ENCODE data around the gene R3HCC1L. TPM values are rescaled to one million over a fixed set of nuclear protein-coding genes. Genes with fewer than 3 reads are reported as not detected.

Gene R3HCC1L
- total RNA-seq, 2 donors from 2014 or later = 18.4 to 24.0 TPM

DNA sequence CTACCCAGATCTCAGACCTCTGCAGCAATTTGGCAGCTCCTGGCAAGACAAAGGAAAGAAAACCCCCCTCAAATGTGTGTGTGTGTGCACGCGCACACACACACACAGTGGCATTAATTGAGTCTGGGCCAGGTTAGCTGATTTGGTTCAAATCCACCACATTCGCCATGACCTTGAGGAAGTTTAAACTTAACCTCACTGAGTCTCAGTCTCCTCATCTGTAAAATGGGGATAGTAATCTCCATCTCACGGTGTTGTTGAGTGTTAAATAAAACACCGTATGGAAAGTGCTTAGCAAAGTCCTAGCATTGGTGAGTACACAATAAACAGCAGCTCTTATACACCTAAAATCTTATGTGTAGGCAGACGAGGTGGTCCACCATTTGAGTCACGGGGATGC lies 128.6 kb downstream of the R3HCC1L start:
- no peak overlapping the region for H3K4me3 Mint-ChIP-seq
- no peaks in the 10 kb centered on the region for H3K9me3 Mint-ChIP-seq
- no peak overlapping the region for H3K27ac Mint-ChIP-seq
- ATAC-seq (replicated peaks in 1 of 2) (no peak), DNase-seq (no peak)
- no peaks in the 10 kb centered on the region for H3K36me3 Mint-ChIP-seq (ENCODE audit: insufficient read depth in 2 of 2)
- no peaks in the 10 kb centered on the region for H3K4me1 Mint-ChIP-seq (ENCODE audit: low read depth)
- peaks cover 23% of the 10 kb centered on the region for H3K27me3 Mint-ChIP-seq (ENCODE audit: low read depth)

DNA sequence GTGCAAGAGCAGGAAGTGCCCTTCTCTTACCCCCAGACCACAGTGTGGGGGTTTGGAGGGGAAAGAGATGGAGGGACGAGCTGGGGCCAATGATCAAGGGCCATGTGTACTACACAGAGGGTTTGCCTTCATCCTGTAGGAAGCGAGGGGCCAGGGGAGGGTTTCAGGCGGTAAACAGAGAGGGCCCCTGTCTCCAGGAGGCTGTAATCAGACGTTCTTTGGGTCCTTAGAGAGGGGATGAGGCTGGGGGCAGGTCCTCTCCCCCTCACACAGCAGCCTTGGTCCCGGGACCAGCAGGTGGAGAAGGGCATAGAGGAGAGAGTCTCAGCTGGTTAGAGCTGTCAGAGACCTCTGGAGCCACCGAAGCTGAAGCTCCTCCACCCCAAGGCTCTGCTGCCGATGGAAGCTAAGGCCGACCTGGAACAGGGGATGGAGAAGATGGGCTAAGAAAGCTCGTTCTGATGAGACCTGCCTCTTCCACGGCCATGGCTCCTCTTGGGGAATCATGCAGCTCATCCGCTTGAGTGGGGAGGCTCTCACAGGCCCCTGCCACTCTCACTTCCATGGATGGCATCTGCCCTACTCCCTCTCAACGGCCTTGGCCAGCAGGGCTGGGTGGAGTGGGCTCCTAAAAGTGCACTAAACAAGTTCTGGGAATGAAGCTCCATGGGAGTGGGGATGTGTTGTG lies 130.1 kb downstream of the R3HCC1L start:
- Mint-ChIP-seq H3K27me3 (ENCODE audit: low read depth) (peaks cover 34% of the 10 kb centered on the region), H3K4me3 (no peak overlapping the region), H3K27ac (no peak overlapping the region), H3K36me3 (ENCODE audit: insufficient read depth in 2 of 2) (no peaks in the 10 kb centered on the region), H3K9me3 (no peaks in the 10 kb centered on the region), H3K4me1 (ENCODE audit: low read depth) (no peaks in the 10 kb centered on the region)
- ATAC-seq (replicated peaks in 1 of 2) (no peak), DNase-seq (no peak)

DNA sequence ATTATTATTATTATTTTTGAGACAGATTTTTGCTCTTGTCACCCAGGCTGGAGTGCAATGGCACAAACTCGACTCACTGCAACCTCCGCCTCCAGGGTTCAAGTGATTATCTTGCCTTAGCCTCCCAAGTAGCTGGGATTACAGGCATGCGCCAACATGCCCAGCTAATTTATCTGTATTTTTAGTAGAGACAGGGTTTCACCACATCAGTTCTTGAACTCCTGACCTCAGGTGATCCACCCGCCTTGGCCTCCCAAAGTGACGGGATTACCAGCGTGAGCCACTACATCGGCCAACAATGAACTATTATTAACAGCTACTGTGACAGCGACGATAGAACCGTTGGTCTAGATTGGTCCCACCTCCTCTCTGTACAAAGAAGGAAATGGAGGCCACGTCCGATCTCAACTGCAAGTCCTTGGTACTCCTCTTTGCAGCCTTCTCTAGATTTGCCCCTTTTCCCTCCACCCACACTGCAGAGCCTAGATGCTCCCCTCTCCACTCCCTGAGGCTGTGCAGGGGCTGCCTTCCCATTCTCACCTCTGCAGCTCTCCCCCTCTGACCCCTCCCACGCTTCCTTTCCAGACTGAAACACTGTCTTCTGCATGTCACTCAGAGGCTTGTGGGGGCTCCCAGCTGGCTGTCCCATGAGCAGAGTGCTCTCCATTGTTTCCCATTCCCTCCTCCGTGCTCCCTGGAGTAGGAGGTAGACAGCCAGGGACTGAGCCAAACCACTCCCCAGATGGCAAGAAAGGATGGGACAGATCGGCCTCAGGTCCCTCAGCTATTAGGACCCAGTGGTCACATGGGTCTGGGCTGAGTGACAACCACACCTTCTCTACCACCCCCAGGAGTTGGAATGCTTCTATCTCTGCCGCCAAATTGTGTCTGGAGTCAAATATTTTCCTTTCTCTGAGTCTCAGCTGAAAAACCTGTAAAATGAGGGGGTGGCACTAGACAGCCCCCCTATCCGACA lies 131.2 kb downstream of the R3HCC1L start:
- no peak overlapping the region for H3K27ac Mint-ChIP-seq
- no peak for DNase-seq
- no peaks in the 10 kb centered on the region for H3K9me3 Mint-ChIP-seq
- H3K4me3 Mint-ChIP-seq = no peak overlapping the region
- H3K27me3 Mint-ChIP-seq (ENCODE audit: low read depth) = peaks cover 44% of the 10 kb centered on the region
- no peaks in the 10 kb centered on the region for H3K4me1 Mint-ChIP-seq (ENCODE audit: low read depth)
- no peaks in the 10 kb centered on the region for H3K36me3 Mint-ChIP-seq (ENCODE audit: insufficient read depth in 2 of 2)
- ATAC-seq (replicated peaks in 1 of 2) = no peak

DNA sequence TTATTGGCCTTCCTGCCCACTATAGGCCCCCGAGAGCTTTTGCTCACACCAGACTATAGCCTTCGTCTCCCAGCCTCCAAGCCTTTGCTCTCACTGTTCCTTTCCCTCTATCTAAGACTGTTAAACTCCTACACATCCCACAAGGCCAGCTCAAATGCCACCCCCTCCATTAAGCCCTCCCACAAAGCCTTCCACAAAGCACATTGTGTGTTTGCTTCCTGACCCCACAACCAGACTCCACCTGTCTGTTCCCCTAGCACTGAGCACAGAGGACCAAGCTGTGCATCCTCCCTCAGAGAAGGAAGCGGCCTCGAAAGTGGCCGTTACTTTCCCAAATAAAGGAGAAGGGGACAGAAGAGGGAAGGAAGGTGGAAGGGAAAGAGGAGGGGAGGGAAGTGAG lies 132.2 kb downstream of the R3HCC1L start:
- Mint-ChIP-seq H3K36me3 (ENCODE audit: insufficient read depth in 2 of 2) (no peaks in the 10 kb centered on the region), H3K9me3 (no peaks in the 10 kb centered on the region), H3K27me3 (ENCODE audit: low read depth) (peaks cover 54% of the 10 kb centered on the region), H3K27ac (no peak overlapping the region), H3K4me1 (ENCODE audit: low read depth) (no peaks in the 10 kb centered on the region), H3K4me3 (peak overlapping the region in 1 of 2 donors; percentile 29)
- ATAC-seq (replicated peaks in 1 of 2) (no peak), DNase-seq (no peak)

DNA sequence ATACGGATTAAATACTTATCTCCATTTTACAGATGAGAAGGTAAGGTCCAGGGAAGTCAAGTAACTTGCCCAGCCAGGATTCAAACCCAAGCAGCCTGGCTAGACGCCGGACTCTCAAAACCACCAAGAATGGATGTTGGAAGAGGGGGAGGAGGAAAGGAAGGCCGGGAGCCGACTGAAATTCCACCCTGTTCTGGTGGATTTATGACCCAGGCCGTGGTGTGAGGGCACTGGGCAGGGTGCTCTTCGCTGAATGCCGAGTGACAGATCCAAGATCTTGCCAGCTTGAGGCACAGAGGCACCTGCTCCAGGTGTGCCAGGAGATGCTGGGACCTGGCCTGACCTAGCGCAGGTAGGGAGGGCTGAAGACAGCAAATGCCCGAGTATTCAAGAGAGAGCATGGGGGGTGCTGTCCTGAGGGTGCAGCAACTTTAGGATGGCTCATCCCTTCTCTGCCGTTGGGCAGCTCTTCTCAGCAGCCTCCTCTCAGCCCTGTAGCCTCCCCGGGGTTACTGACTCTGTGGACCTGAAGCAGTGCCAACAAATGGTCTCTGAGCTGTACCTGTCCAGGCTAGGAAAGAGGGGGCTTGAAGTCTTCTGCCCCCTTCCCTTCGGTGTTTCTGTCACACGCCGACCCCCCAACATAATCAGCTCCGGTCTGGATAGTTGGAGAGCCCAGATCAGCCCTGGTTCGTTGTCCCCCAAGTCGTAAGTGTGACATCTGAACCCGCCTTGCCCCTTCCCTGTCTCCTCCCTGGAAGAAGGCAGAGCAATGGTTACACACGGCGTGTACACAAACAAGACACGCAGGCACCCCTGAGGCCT lies 132.8 kb downstream of the R3HCC1L start:
- Mint-ChIP-seq H3K4me1 (ENCODE audit: low read depth) (no peaks in the 10 kb centered on the region), H3K27me3 (ENCODE audit: low read depth) (peaks cover 57% of the 10 kb centered on the region), H3K4me3 (peak overlapping the region; percentile 70 to 84), H3K9me3 (no peaks in the 10 kb centered on the region), H3K27ac (no peak overlapping the region), H3K36me3 (ENCODE audit: insufficient read depth in 2 of 2) (no peaks in the 10 kb centered on the region)
- ATAC-seq (replicated peaks in 1 of 2) (no peak), DNase-seq (no peak)

DNA sequence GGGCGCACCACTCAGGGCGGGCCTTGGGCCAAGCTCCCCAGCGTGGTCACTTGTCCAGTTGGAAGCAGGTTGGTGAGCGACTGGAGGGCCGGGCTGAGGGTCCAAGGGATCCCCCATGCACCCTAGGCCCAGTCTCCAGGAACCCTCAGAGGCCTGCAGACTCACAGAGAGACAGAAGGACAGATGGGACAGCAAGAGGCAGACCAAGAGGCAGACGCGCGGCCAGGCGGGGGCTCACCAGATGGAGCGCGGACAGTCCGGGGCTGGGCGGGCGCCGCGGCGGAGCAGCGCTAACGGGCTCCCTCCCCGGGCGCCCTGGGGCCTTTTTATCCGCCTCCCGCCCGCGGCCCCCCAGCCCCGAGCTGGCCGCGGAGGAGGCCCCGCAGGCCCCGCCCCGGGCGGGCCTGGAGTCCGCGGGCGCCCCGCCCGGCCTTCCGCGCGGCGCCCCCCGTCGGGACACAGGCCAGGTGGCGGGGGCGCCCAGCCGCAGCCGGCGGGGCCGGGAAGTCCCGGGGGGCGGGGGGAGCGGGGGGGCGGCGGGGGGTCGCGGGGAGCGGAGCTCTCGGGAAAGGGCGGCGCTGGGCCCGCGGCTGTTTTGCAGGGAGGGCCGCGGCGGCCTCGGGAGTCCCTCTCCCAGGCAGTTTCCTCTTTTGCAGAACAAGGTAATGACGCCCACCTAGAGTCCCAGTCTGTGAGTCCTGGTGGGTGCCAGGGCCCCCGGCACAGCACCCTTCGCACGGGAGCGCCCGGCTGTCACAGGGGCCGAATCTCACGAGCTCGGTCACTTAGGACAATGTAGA lies 133.6 kb downstream of the R3HCC1L start, which contains the start of gene LOXL4:
Gene LOXL4, minus strand, starts transcription at position 301 of the 800 bp plus-strand sequence. CDS start 5,175 bp downstream, outside the sequence.
- DNase-seq (no peak), ATAC-seq (replicated peaks in 1 of 2) (peak; percentile 27 to 40)
- H3K4me3 Mint-ChIP-seq = peak within 1 kb of the TSS; percentile 70 to 84
- H3K27ac Mint-ChIP-seq = no peak within 1 kb of the TSS
- no peaks in the 10 kb centered on the region for H3K4me1 Mint-ChIP-seq (ENCODE audit: low read depth)
- H3K27me3 Mint-ChIP-seq (ENCODE audit: low read depth) = peaks cover 65% of the 10 kb centered on the region
- H3K36me3 Mint-ChIP-seq (ENCODE audit: insufficient read depth in 2 of 2) = no peaks in the 10 kb centered on the region
- no peaks in the 10 kb centered on the region for H3K9me3 Mint-ChIP-seq

DNA sequence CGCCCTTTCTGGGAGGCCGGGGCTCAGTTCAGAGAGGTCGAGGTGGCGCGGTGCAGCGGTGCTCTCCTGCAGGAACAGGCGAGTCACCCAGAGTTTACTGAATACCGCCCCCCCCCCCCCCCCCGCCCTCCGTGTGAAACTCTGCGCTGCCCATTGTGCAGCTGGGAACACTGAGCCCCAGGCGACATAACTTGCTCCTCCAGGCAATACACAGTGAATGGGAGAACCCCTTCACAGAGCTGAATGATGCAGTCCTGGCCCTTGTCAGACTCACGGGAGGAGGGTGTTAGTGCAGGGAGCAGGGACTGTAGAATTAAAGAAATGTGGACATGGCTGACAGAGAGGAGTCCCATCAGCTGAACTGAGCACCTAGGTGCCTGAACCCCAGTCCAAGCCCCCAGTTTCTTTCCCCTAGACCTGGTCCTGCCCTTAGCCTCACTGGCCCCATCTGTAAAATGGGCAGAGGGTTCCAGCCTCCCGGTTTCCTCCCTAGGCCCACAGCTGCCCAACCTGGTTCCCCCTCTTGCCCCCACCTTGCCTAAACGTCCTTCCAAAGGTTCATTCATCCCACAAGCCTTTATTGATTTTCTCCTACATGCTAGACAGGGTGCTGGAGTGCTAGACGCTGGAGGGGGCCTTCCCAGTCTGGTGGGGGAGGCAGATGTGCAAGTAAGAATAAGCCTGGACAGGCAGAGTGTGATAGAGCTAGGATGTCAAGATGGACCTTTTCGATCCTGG lies 134.4 kb downstream of the R3HCC1L start:
- peaks cover 71% of the 10 kb centered on the region for H3K27me3 Mint-ChIP-seq (ENCODE audit: low read depth)
- no peaks in the 10 kb centered on the region for H3K4me1 Mint-ChIP-seq (ENCODE audit: low read depth)
- H3K36me3 Mint-ChIP-seq (ENCODE audit: insufficient read depth in 2 of 2) = no peaks in the 10 kb centered on the region
- H3K9me3 Mint-ChIP-seq = no peaks in the 10 kb centered on the region
- peak overlapping the region; percentile 62 to 73 for H3K4me3 Mint-ChIP-seq
- H3K27ac Mint-ChIP-seq = no peak overlapping the region
- peak in 1 of 2 donors; percentile 23 for ATAC-seq (replicated peaks in 1 of 2)
- DNase-seq = no peak

DNA sequence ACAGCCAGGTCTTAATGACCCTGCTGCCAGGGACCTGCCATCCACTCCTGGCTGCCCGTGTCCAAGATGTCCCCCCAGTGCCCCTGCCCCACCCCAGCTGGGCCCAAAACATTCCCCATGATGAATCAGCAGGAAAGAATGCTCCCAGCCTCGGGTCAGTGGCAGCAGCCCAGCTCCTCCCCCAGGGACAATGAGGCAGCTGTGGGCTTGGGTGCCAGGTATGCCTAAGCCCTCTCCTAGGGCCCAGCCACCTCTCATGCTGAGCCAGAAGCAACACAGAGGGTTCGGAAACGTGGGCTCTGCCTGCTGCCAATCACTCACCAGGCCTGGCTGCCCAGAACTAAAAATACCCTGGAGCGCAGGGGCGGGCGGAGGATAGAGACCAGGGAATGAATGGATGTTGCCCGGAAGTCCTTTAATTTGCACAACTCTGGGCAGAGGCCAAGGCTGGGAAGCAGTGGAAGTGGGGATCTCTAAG lies 135.0 kb downstream of the R3HCC1L start:
- ATAC-seq (replicated peaks in 1 of 2) = no peak
- peaks cover 74% of the 10 kb centered on the region for H3K27me3 Mint-ChIP-seq (ENCODE audit: low read depth)
- DNase-seq = no peak
- no peak overlapping the region for H3K27ac Mint-ChIP-seq
- H3K9me3 Mint-ChIP-seq = no peaks in the 10 kb centered on the region
- H3K4me1 Mint-ChIP-seq (ENCODE audit: low read depth) = no peaks in the 10 kb centered on the region
- no peaks in the 10 kb centered on the region for H3K36me3 Mint-ChIP-seq (ENCODE audit: insufficient read depth in 2 of 2)
- H3K4me3 Mint-ChIP-seq = no peak overlapping the region

DNA sequence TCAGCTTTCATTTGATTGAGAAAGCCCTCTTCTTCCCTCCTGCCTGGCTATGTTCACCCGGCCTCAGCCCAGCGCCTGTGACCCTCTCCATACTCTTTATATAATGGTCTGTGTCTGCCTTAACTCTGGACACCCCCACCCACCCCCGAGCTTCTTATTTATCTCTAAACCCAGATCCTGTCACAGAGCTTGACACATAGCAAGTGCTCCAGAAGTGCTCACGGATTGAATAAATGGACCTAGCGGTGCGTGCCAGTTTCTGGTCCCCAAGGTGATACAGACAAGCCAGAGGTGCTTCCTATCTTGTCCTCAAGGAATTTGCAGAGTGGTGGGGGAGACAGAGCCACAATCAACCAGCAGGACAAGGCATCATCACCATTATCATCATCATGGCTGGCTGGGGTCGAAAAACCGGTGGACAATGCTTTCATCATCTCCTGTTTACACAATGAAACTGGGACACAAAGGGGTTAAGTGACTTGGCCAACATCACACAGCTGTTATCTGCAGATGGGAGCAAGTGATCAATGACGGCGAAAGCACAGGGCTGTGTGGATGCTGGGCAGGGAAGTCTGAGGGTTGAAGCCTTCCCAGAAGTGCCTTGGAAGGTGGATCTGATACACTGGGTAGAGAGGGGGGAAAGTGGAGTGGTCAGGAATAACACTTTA lies 135.8 kb downstream of the R3HCC1L start:
- Mint-ChIP-seq H3K36me3 (ENCODE audit: insufficient read depth in 2 of 2) (no peaks in the 10 kb centered on the region), H3K4me3 (no peak overlapping the region), H3K27ac (no peak overlapping the region), H3K27me3 (ENCODE audit: low read depth) (peaks cover 77% of the 10 kb centered on the region), H3K9me3 (no peaks in the 10 kb centered on the region), H3K4me1 (ENCODE audit: low read depth) (no peaks in the 10 kb centered on the region)
- DNase-seq = no peak
- no peak for ATAC-seq (replicated peaks in 1 of 2)

DNA sequence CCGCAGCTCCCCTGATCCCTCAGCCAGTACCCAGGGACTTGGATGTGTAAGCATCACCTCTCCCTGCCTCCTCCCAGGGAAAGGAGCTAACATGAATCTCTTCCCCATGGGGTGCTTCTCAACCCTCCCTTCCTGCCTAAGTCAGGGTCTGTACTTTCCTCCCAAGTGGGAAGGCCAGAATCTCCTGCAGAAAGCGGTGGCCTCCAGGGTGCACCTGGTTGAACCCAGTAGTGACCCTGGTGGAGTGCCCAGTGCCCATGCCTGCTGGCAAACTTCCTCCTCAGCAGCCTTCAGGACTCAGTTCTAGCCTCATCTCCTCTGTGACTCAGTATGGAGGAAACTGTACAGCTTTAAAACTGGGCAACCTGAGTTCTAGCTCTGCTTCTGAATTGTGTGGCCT lies 136.3 kb downstream of the R3HCC1L start:
- H3K9me3 Mint-ChIP-seq = no peaks in the 10 kb centered on the region
- no peaks in the 10 kb centered on the region for H3K36me3 Mint-ChIP-seq (ENCODE audit: insufficient read depth in 2 of 2)
- H3K27ac Mint-ChIP-seq = no peak overlapping the region
- H3K4me3 Mint-ChIP-seq = no peak overlapping the region
- ATAC-seq (replicated peaks in 1 of 2) = no peak
- no peaks in the 10 kb centered on the region for H3K4me1 Mint-ChIP-seq (ENCODE audit: low read depth)
- H3K27me3 Mint-ChIP-seq (ENCODE audit: low read depth) = peaks cover 76% of the 10 kb centered on the region
- no peak for DNase-seq

DNA sequence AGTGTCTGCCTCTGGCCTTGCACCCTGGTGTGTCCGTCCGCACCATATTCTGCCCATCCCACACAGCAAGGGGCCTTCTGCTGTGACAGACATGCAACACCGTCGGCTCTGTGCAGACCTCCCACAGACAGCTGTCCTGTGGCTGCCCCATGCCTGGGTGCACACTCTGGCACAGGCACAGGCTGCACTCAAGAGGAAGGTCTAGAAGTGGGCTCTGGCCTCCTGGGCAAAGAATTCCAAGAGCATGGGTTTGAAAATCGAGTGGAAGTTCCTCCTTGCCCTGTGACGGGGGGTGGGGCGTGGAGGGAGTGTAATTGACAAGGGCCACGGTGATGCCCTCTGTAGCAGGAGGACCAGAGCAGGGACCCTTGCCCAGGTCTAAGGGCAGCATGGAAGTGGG lies 137.8 kb downstream of the R3HCC1L start:
- no peaks in the 10 kb centered on the region for H3K4me1 Mint-ChIP-seq (ENCODE audit: low read depth)
- H3K27ac Mint-ChIP-seq = no peak overlapping the region
- DNase-seq (no peak), ATAC-seq (replicated peaks in 1 of 2) (no peak)
- H3K9me3 Mint-ChIP-seq = no peaks in the 10 kb centered on the region
- H3K36me3 Mint-ChIP-seq (ENCODE audit: insufficient read depth in 2 of 2) = no peaks in the 10 kb centered on the region
- H3K27me3 Mint-ChIP-seq (ENCODE audit: low read depth) = peaks cover 62% of the 10 kb centered on the region
- no peak overlapping the region for H3K4me3 Mint-ChIP-seq
